ENCODE results near the gene GRIK4. TPM values are rescaled to one million over a fixed set of nuclear protein-coding genes. Genes with fewer than 3 reads are reported as not detected.

The GRIK4 gene
- polyA plus RNA-seq, 1 donor from 2014 or later, result 3.4 TPM

GRCh38 chr11:120740380-120740779, 228.8 kb downstream of the GRIK4 start:
- TF ChIP-seq RAD21 (conservative IDR thresholded peaks at IDR 0.05) (no peak), POLR2AphosphoS5 (IDR thresholded peaks at IDR 0.05) (no peak), TAF1 (IDR thresholded peaks at IDR 0.05; ENCODE audit: low read depth) (no peak), SMC3 (conservative IDR thresholded peaks at IDR 0.05; ENCODE audit: poor library complexity) (no peak), CTCF (IDR thresholded peaks at IDR 0.05; ENCODE audit: poor library complexity, severe bottlenecking) (no peak), MXI1 (conservative IDR thresholded peaks at IDR 0.05; ENCODE audit: poor library complexity, severe bottlenecking) (no peak)
- Histone ChIP-seq H3K4me2 (ENCODE audit: low read length) (no peak overlapping the region), H3K36me3 (ENCODE audit: insufficient read depth, low read length) (no peaks in the 10 kb centered on the region), H3K9ac (ENCODE audit: low read length) (no peak overlapping the region), H3F3A (ENCODE audit: insufficient read depth, low read length, poor library complexity, severe bottlenecking) (no peaks in the 10 kb centered on the region), H3K9me3 (ENCODE audit: low read length) (no peaks in the 10 kb centered on the region), H3K4me3 (ENCODE audit: low read length) (no peak overlapping the region), H3K9me2 (ENCODE audit: insufficient read depth, low read length) (no peaks in the 10 kb centered on the region), H2AFZ (ENCODE audit: low read depth, low read length) (no peak overlapping the region), H4K20me1 (ENCODE audit: insufficient read depth) (no peaks in the 10 kb centered on the region), H3K79me2 (replicated peaks; ENCODE audit: insufficient read depth, low read length) (no peaks in the 10 kb centered on the region), H3K27ac (ENCODE audit: low read length) (no peak overlapping the region), H3K27me3 (ENCODE audit: insufficient read depth, low read depth, low read length) (no peaks in the 10 kb centered on the region)

- Histone ChIP-seq H3K79me2 (replicated peaks; ENCODE audit: insufficient read depth, low read length) (no peaks in the 10 kb centered on the region), H3K9me3 (ENCODE audit: low read length) (no peaks in the 10 kb centered on the region), H3K27ac (ENCODE audit: low read length) (no peak overlapping the region), H3K9ac (ENCODE audit: low read length) (no peak overlapping the region), H3K36me3 (ENCODE audit: insufficient read depth, low read length) (no peaks in the 10 kb centered on the region), H3K27me3 (ENCODE audit: insufficient read depth, low read depth, low read length) (no peaks in the 10 kb centered on the region), H4K20me1 (ENCODE audit: insufficient read depth) (no peaks in the 10 kb centered on the region), H3K4me3 (ENCODE audit: low read length) (no peak overlapping the region), H3K4me2 (ENCODE audit: low read length) (no peak overlapping the region), H3F3A (ENCODE audit: insufficient read depth, low read length, poor library complexity, severe bottlenecking) (no peaks in the 10 kb centered on the region), H3K9me2 (ENCODE audit: insufficient read depth, low read length) (no peaks in the 10 kb centered on the region), H2AFZ (ENCODE audit: low read depth, low read length) (no peak overlapping the region)
- TF ChIP-seq EZH2 (IDR thresholded peaks at IDR 0.05; ENCODE audit: borderline replicate concordance, insufficient read depth, low read length, poor library complexity, severe bottlenecking), result no peak
- TF ChIP-seq EP300 (conservative IDR thresholded peaks at IDR 0.05; ENCODE audit: poor library complexity, severe bottlenecking), result no peak
- TF ChIP-seq REST (IDR thresholded peaks at IDR 0.05; ENCODE audit: borderline replicate concordance), result peak; percentile 70
- peak; percentile 38 for TF ChIP-seq CTCF (IDR thresholded peaks at IDR 0.05; ENCODE audit: poor library complexity, severe bottlenecking)
Observed at GRCh38 chr11:120744016-120744994, 232.8 kb downstream of the GRIK4 start.

All from neural cell (in vitro differentiated cells).